ENCODE measurements around the gene SSC5D.
"Not testable (repeated sequence)": the region's sequence is repeated elsewhere in the genome, so short reads cannot be mapped to it uniquely, and the experiment has no call there.

Gene SSC5D

GRCh38 chr19:55487924-55488687 lies at the start of gene SSC5D:
Gene SSC5D, plus strand, starts transcription at chr19:55488436. Its CDS starts 154 bp downstream, at chr19:55488590.
- peak; percentile 53 for DNase-seq

DNA sequence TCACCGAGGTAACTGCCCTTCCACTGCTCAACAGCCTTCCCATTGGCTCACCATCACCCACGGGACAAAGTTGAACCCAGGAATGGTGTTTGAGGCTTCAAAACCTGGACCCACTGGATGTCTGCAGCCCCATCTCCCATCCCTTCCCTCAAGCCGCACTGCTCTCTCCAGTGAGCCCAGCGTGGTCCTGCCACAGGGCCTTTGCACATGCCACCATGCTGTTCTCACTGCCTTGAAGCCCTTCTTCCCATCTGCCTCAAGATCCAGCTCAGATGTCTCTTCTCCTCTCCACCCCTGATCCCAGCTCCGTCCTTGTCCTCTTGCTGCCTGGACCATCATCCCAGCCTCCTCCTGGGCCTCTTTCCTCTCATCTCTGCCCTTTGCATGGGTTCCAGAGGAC lies 49.2 kb upstream of the SSC5D start:
- no peak for DNase-seq

DNA sequence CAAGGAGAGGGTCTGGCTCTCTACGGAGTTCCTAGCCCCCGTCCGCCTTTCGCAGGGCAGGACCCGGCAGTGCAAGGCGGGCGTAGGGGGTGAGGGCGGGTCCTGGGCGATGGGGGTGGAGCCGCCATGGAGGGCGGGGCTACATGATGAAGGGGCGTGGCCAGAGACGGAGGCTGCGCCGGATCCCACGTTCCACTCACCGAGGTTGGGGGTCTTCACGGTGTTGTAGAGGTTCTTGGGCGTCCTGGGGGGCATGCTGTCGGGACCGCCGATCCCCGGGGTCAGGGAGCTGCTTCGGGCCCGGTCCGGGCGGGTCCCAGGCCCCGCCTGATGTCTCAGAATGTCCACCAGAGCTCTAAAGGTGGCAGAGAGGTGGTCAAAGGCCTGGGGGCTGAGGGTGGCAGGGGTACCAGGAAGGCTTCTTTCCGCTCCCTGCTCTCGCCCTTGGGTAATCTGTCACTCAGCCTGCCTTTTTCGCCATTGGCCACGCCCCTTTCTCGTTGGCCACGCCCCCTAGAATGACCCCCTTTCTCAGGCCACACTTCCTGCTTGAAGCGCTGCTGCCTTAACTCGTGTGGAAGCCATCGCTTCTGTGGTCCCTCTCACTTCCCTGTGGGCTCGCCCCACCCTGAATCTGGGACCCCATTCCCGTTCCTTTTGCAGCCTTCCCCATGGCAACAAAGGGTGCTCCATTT lies 47.7 kb upstream of the SSC5D start:
- peak; percentile 30 for DNase-seq

DNA sequence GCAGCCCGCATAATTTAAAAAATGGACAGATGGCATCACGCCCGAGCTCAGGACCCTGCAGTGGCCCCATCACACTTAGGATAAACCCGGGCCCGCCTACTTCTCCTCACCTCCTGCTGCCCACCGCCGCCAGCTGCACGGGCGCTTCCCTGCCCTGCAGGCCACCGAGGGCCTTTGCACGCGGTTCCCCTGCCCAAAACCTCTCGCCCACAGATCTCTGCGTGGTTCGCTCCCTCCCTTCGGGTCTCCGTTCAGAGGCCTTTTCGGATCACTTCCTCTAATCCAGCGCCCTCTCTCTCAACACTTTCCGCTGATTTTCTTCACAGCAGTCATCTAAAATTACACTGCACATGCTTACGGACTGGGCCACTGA lies 46.9 kb upstream of the SSC5D start:
- DNase-seq: no peak

DNA sequence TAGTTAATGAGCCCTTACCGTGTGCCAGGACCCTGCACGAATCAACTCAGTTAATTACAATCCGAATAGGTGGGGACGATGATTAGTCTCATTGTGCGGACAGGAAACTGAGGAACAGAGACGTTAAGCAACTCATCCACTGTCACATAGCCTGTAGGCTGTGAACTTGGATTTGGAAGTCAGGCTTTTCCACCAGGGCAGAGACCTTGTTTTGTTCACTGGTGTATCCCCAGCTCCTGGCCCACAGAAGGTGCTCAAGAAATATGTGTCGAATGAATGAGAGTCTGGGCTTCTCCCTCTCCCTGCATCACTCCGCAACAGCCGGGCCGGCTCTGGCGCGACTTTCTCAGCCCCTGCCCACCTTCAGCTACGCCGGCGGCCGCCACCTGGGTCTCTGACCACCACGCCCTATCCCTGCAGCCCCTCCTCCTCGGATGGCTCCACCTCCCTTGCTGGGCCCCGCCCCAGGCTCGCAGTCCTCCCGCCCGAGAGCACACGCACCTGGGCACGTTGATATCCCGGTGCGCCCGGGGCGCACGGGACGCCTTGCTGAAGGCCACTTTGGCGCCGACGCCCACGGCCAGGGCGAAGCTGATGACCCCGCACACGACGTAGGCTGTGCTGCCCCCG lies 46.4 kb upstream of the SSC5D start:
- DNase-seq: no peak

DNA sequence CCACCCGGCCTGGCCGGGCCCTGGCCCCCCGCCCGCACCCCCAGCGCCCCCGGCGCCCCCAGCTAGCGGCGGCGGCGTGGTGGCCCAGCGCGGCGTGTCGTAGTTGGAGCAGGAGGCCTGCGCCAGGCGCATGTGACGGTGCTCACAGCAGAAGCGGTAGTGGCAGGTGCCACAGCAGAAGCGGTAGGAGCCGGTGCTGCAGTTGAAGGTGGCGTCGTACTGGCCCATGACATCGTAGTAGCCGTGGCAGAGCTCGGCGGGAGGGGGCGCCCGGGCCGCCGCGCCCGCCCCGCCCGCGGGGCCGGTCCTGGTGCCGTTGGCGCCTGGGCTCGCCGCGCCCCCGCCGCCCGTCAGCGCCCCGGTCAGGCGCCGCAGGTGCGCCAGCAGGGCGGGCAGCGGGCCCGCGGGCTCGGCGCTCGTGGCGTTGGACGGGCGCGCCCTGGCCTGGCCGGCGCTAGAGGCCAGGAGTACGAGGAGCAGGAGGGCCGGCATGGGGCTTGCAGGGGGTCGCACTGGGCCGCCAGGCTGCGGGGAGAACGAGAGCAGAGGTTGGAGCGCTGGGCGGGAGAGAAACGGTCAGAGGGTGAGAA lies 45.8 kb upstream of the SSC5D start:
- no peak for DNase-seq

GRCh38 chr19:55443045-55443823 lies 45.0 kb upstream of the SSC5D start, which contains the start of gene SHISA7:
Gene SHISA7, minus strand, starts transcription at chr19:55443300. Its CDS starts 437 bp downstream, at chr19:55442863.
- DNase-seq: peak; percentile 73

DNA sequence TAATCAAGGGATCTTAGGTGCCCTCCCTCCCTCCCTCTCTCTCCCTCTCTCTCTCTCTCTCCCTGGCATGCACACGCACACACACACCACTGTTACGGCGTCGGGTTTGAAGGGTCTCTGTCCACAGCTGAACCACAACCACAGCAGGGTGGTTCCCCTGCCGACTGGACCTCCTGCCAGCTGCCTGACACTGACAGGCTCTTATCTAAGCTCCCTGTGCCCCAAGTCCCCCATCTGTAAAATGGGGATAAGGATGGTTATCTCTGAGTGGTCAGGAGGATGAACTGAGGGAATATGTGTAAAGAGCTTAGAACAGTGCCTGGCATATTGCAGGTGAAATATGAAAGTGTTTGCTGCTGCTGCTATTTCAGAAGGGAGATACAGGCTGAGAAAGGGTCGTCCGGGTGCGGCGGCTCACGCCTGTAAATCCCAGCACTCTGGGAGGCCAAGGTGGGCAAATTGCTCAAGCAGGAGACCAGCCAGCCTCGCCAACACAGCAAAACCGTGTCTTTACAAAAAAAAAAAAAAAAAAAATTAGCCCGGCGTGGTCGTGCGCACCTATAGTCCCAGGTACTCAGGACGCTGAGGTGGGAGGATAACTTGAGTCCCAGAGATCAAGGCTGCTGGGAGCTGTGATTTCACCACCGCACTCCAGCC lies 44.3 kb upstream of the SSC5D start:
- peak; percentile 82 for DNase-seq

DNA sequence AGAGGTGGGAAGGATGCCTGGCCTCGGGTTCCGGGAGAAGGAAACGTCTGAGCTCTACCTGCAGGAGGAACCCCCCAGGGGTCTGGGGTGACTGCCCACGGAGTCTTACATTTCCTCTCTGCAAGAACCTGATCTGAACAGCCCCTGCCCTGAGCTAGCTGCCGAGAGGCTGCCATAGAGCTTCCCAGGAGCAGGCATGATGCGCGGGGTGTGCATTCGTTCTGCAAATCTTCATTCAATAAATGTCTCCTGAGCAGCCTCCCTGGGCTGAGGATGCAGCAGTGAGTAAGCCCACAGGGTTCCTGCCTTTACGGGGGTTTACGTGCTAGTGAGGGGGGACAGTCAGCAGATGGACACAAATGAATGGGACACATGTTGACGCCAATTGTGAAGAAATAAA lies 43.6 kb upstream of the SSC5D start:
- DNase-seq: no peak

GRCh38 chr19:55446060-55446459 lies 42.2 kb upstream of the SSC5D start:
- DNase-seq: no peak

DNA sequence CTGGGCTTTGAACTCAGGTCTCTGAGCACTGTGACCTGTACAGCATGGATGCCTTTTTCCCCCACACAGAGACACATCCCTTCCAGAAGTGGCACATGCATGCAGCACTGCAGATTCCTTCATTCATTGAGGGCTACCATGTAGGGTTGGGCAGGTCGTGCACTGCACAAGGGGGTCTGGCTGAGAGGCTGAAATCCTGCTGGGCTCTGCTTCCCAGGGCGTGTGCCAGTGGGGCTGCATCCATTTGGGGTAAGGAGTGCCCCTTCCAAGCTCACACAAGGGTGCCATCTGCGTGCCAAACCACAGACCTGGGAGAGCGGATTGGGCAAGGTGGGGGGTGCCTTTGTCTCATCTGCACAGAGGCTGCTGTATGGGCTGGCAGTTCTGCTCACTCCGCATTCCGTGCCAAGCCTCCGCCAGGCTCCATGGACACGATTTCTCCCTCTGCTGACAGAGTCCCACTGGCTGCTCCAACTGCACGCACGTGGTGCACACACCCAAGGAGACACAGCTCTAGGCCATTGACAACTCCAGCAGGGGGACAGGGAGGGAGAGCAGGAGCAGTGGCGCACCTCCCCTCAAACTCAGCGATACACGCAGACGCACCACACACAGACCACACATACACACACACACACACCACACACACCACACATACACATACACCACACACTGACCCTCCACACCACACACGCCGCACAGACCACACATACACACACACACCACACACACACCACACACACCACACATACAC lies 40.6 kb upstream of the SSC5D start:
- DNase-seq: peak; percentile 50

GRCh38 chr19:55448175-55448490 lies 40.1 kb upstream of the SSC5D start:
- not testable (repeated sequence) for DNase-seq

GRCh38 chr19:55449469-55449868 lies 38.8 kb upstream of the SSC5D start:
- no peak for DNase-seq

DNA sequence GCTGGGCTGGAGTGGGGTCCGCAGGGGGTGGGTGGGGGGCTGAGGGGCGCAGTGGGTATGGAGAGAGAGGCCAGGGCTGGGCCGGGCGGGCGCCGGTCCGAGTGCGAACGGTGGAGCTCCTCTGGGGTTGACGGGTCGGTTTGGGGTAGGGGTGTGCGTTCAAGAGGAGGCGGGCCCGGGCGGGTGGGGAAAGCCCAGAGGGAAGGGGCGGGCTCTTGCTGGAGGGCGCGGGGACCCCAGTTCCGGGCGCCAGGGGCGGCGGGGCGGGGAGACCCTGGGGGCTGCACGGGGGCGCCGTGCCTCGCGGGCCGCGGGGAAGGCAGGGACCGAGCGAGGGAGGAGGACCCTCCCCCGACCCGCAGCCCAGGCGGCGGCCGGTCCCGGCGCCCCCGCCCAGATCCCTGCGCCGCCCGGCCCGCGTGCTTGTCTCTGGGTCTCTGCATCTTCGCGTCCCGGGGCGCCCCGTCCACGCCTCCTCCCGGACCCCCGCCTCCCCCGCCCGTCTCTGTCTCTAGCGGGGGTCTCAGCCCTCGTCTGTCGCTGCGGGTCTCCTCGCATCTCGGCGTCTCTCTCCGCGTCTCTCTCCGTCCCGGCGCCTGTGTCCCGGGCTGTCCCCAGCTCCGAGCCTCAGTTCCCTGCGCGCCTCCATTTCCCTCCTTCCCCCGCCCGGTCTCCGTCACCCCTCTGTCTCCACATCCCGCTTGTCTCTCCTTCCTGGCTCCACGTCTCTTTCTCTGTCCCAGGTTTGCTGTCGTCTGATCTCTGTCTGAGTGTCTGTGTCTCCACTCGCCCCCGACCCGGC lies 36.9 kb upstream of the SSC5D start:
- no peak for DNase-seq

DNA sequence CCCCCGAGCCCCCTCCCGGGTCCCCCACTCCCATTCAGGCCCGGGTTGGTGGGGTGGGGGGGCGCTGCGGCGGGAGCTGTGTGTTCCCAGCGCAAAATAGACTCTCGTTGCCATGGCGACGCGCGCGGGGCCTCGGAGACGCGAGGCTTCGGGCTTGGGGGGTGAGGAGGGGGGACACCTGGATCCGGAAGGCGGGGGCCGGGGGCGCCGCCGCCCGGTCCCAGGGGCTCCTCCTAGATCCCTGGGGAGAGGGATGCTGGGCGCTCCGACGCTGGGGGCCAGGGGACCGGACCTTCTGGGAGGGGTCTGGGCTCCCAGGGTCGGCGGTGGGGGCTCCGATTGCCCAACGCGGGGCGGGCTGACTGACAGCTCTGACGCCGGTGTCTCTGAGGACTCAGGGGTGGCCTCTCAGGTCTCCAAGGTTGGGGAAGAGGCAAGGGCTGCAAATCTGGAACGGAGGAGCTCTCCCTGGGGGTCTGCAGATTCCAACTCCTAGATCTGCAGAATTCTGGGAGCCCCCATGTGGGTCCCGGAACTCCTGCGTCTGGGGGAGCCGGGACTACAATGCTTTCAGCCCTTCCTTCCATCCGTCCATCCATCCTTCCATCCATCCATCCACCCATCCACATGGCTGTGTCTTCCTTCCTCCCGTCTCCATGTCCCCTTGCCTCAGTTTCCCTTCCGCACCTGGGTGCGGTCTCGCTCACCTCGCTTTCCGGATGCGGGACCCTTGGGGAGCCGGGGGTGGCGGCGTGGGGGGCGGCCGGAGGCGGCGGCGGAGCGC lies 36.1 kb upstream of the SSC5D start:
- no peak for DNase-seq

DNA sequence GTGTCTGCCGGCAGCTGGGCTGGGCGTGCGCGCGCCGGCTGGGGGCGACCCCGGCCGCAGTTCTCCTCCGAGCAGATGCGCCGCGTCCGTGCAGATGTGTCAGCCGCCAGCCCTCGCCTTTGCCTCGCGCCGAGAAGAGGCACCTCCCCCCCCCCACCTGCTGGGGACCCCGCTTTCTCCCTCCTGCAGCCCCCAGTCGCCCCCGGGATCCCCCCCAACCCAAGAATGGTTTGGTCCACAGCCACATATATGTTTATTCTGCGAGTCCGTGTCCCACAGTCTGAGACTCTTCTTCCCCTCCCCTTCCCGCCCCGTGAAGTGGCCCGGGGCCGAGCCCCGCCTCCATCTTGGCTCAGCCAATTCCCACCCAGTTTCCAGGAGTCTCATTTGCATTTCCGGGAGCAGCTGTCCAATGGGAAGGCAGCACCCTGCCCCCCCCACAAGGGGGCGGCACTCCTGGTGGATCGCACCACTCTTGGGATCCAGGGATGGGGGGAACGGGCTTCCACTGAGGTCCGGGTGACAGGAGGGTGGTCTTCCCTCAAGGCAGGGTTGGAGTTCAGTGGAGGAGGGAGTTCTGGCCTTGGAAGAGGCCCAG lies 35.4 kb upstream of the SSC5D start:
- DNase-seq: peak; percentile 93

GRCh38 chr19:55453511-55454260 lies 34.5 kb upstream of the SSC5D start:
- no peak for DNase-seq

GRCh38 chr19:55454787-55455243 lies 33.4 kb upstream of the SSC5D start:
- peak; percentile 75 for DNase-seq
